H1 (cell line): ENCODE data around the gene GPS1. TPM values are rescaled to one million over a fixed set of nuclear protein-coding genes. Genes with fewer than 3 reads are reported as not detected.

ENCODE experiments used
- CTCF ChIA-PET: fragments of 300-600 bp; sonication (Branson Sonifier 250); formaldehyde crosslinking; loops from one replicate; lab custom pipeline; 2021; ENCODE audit not compliant: partially characterized antibody; lab: Charles Lee
- POLR2A ChIA-PET: fragments of 300-600 bp; sonication (Branson Sonifier 250); formaldehyde crosslinking; loops from one replicate; lab custom pipeline; 2021; ENCODE audit warnings: inconsistent platforms; ENCODE audit not compliant: partially characterized antibody; lab: Charles Lee
- DNase-seq, 2 experiments: peaks; one replicate each; pipeline versions ENCODE4 v3.0.0 to v3.0.0-alpha.2; 2010 to 2022; ENCODE audit warnings: low spot score in 2 of 2, low read depth in 1 of 2, mixed read lengths in 1 of 2
- FAIRE-seq: peaks from 2 replicates; lab custom pipeline; 2011; peaks lifted over from hg19 to GRCh38; lab: Jason Lieb, UNC
- H2AFZ ChIP-seq: 2 replicates; pipeline ENCODE4 v1.8.1; 2012; ENCODE audit warnings: low read length, inconsistent platforms
- H2AK5ac ChIP-seq: 2 replicates; pipeline ENCODE4 v1.6.1; 2013; ENCODE audit warnings: low read depth, low read length
- H2BK120ac ChIP-seq: replicated peaks from 2 replicates; pipeline ENCODE3; 2013; ENCODE audit warnings: low read depth, low read length, inconsistent platforms
- H2BK12ac ChIP-seq: 2 replicates; pipeline ENCODE4 v1.6.1; 2013; ENCODE audit warnings: low read depth, low read length
- H2BK15ac ChIP-seq: 2 replicates; pipeline ENCODE4 v1.6.1; 2013; ENCODE audit warnings: low read length
- H2BK20ac ChIP-seq: 2 replicates; pipeline ENCODE4 v1.6.1; 2013; ENCODE audit warnings: low read length
- H2BK5ac ChIP-seq: 2 replicates; pipeline ENCODE4 v1.6.1; 2013; ENCODE audit warnings: low read depth, low read length
- H3K14ac ChIP-seq: 2 replicates; pipeline ENCODE4 v1.6.1; 2013; ENCODE audit warnings: inconsistent platforms; ENCODE audit not compliant: insufficient read length
- H3K18ac ChIP-seq: 2 replicates; pipeline ENCODE4 v1.6.1; 2013; ENCODE audit warnings: low read length; ENCODE audit errors: extremely low read depth
- H3K23ac ChIP-seq: 2 replicates; pipeline ENCODE4 v1.6.1; 2013; ENCODE audit warnings: inconsistent platforms; ENCODE audit not compliant: insufficient read length
- H3K23me2 ChIP-seq: 2 replicates; pipeline ENCODE4 v1.6.1; 2013; ENCODE audit warnings: low read depth, low read length
- H3K27ac ChIP-seq: 2 replicates; pipeline ENCODE4 v1.6.1; 2011; ENCODE audit warnings: low read depth, low read length, inconsistent platforms
- H3K27me3 ChIP-seq, 4 experiments: replicated peaks in 1 of 4; 1 replicate in 1 of 4; 2 replicates in 3 of 4; pipeline versions ENCODE4 v1.6.1 to v1.8.1; 2011 to 2013; ENCODE audit warnings: low read length in 3 of 4, mild to moderate bottlenecking in 3 of 4, inconsistent platforms in 2 of 4, mixed read lengths in 2 of 4, moderate library complexity in 1 of 4; ENCODE audit not compliant: control insufficient read depth in 3 of 4, insufficient read depth in 3 of 4; ENCODE audit errors: extremely low read depth in 1 of 4
- H3K36me3 ChIP-seq, 4 experiments: 2 replicates each; pipeline versions ENCODE4 v1.6.1 to v1.8.1; 2011 to 2013; ENCODE audit warnings: mild to moderate bottlenecking in 4 of 4, low read length in 3 of 4, moderate library complexity in 2 of 4, control low read depth in 1 of 4, inconsistent platforms in 1 of 4; ENCODE audit not compliant: insufficient read depth in 4 of 4, control insufficient read depth in 2 of 4
- H3K4ac ChIP-seq: replicated peaks from 2 replicates; pipeline ENCODE3; 2013; ENCODE audit warnings: low read length, low read depth, mixed read lengths, inconsistent platforms; ENCODE audit not compliant: insufficient read length
- H3K4me1 ChIP-seq, 4 experiments: replicated peaks in 1 of 4; 1 replicate in 1 of 4; 2 replicates in 3 of 4; pipeline versions ENCODE4 v1.6.1 to v1.8.1; 2011 to 2013; ENCODE audit warnings: low read length in 3 of 4, inconsistent platforms in 2 of 4, mixed read lengths in 1 of 4; ENCODE audit not compliant: insufficient read depth in 4 of 4, control insufficient read depth in 3 of 4
- H3K4me2 ChIP-seq, 2 experiments: 2 replicates each; pipeline versions ENCODE4 v1.6.1 to v1.8.1; 2011 to 2013; ENCODE audit warnings: low read depth in 2 of 2, low read length in 2 of 2, control low read depth in 1 of 2, inconsistent platforms in 1 of 2, mild to moderate bottlenecking in 1 of 2; ENCODE audit not compliant: insufficient read depth in 1 of 2
- H3K4me3 ChIP-seq, 4 experiments: fragments of 200-600, 300-600 bp in 1 of 4; sonication (generic), shearing (Covaris generic), sonication (Bioruptor Twin) in 1 of 4; 2 replicates each; pipeline versions ENCODE4 v1.5.1 to v1.8.1; 2011 to 2016; ENCODE audit warnings: low read length in 4 of 4, low read depth in 3 of 4, control low read depth in 2 of 4, inconsistent platforms in 2 of 4, mild to moderate bottlenecking in 2 of 4, mixed read lengths in 1 of 4, moderate library complexity in 1 of 4; ENCODE audit not compliant: insufficient read depth in 2 of 4; ENCODE audit errors: extremely low read depth in 1 of 4
- H3K56ac ChIP-seq: replicated peaks from 2 replicates; pipeline ENCODE3; 2013; ENCODE audit warnings: low read depth, mild to moderate bottlenecking, mixed read lengths, low read length, inconsistent platforms; ENCODE audit not compliant: insufficient read length
- H3K79me1 ChIP-seq: 2 replicates; pipeline ENCODE4 v1.6.1; 2013; ENCODE audit warnings: low read depth, low read length, control low read depth
- H3K79me2 ChIP-seq, 2 experiments: 2 replicates each; pipeline versions ENCODE4 v1.6.1 to v1.8.1; 2012 to 2013; ENCODE audit warnings: low read length in 2 of 2, mild to moderate bottlenecking in 2 of 2, inconsistent platforms in 1 of 2; ENCODE audit not compliant: insufficient read depth in 2 of 2, control insufficient read depth in 1 of 2
- H3K9ac ChIP-seq, 4 experiments: replicated peaks in 1 of 4; 1 replicate in 1 of 4; 2 replicates in 3 of 4; pipeline versions ENCODE4 v1.6.1 to v1.8.1; 2011 to 2013; ENCODE audit warnings: low read depth in 3 of 4, low read length in 3 of 4, control low read depth in 2 of 4, mild to moderate bottlenecking in 2 of 4, moderate library complexity in 2 of 4, inconsistent platforms in 1 of 4; ENCODE audit errors: extremely low read depth in 1 of 4
- H3K9me3 ChIP-seq, 2 experiments: 2 replicates each; pipeline versions ENCODE4 v1.6.1 to v1.8.1; 2012 to 2013; ENCODE audit warnings: mild to moderate bottlenecking in 2 of 2, moderate library complexity in 2 of 2, control low read depth in 1 of 2, inconsistent platforms in 1 of 2, low read depth in 1 of 2, low read length in 1 of 2, mixed read lengths in 1 of 2; ENCODE audit not compliant: insufficient read depth in 2 of 2
- H4K20me1 ChIP-seq, 2 experiments: replicated peaks in 1 of 2; 2 replicates each; pipeline versions ENCODE3 to v1.8.1; 2011 to 2013; ENCODE audit warnings: inconsistent platforms in 2 of 2, low read length in 2 of 2, mild to moderate bottlenecking in 1 of 2; ENCODE audit not compliant: insufficient read depth in 2 of 2, control insufficient read depth in 1 of 2
- H4K5ac ChIP-seq: 2 replicates; pipeline ENCODE4 v1.6.1; 2013; ENCODE audit warnings: low read length, low read depth, mixed read lengths, inconsistent platforms; ENCODE audit not compliant: insufficient read length
- H4K8ac ChIP-seq: 2 replicates; pipeline ENCODE4 v1.8.0; 2013; ENCODE audit warnings: mild to moderate bottlenecking, moderate library complexity, low read length, inconsistent platforms; ENCODE audit not compliant: insufficient read depth; ENCODE audit errors: extremely low read depth
- H4K91ac ChIP-seq: replicated peaks from 2 replicates; pipeline ENCODE3; 2013; ENCODE audit warnings: low read length, mixed read lengths, inconsistent platforms; ENCODE audit not compliant: insufficient read length
- CHD2 ChIP-seq: IDR thresholded peaks from 2 replicates; pipeline ENCODE4 v1.6.1; 2012; ENCODE audit warnings: low read length, improper control_type of control experiment
- EZH2 ChIP-seq: fragments of 200-600 bp; sonication (generic); IDR thresholded peaks from 2 replicates; pipeline ENCODE4 v1.7.1; 2012; ENCODE audit warnings: low read depth, mild to moderate bottlenecking, moderate library complexity, low read length, inconsistent platforms; ENCODE audit not compliant: severe bottlenecking
- MAX ChIP-seq: IDR thresholded peaks from 2 replicates; pipeline ENCODE4 v1.6.1; 2012; ENCODE audit warnings: inconsistent platforms
- PHF8 ChIP-seq: fragments of 200-600 bp; sonication (generic); conservative IDR thresholded peaks from 2 replicates; pipeline ENCODE4 v1.7.1; 2012; ENCODE audit warnings: low read depth, mild to moderate bottlenecking, inconsistent platforms, low read length, moderate library complexity
- RAD21 ChIP-seq, 2 experiments: IDR thresholded peaks in 1 of 2; conservative IDR thresholded peaks in 1 of 2; 2 replicates each; pipeline ENCODE4 v1.6.1; 2011; ENCODE audit warnings: low read depth in 2 of 2, low read length in 2 of 2, improper control_type of control experiment in 1 of 2, inconsistent platforms in 1 of 2, mild to moderate bottlenecking in 1 of 2, moderate library complexity in 1 of 2
- RBBP5 ChIP-seq: IDR thresholded peaks from 2 replicates; pipeline ENCODE4 v1.7.1; 2012; ENCODE audit warnings: low read depth, mild to moderate bottlenecking, inconsistent platforms, low read length, moderate library complexity, borderline replicate concordance
- SRF ChIP-seq: IDR thresholded peaks from 2 replicates; pipeline ENCODE4 v1.6.1; 2011; ENCODE audit warnings: mild to moderate bottlenecking, low read depth, low read length, moderate library complexity
- TAF7 ChIP-seq: optimal IDR thresholded peaks from 2 replicates; pipeline ENCODE3; 2011; ENCODE audit warnings: low read depth, mild to moderate bottlenecking, inconsistent platforms, low read length, moderate library complexity, borderline replicate concordance
- ZNF274 ChIP-seq: IDR thresholded peaks from 2 replicates; pipeline ENCODE4 v1.7.0; 2012; ENCODE audit warnings: low read length, borderline replicate concordance; ENCODE audit errors: extremely low read depth
- WGBS, 2 experiments: shearing (Covaris generic) in 1 of 2; methylation state at CpG; one replicate each; pipeline versions ENCODE4 v1.1.6 to v1.1.7; 2013 to 2015; ENCODE audit warnings: low lambda C conversion rate in 2 of 2, mixed read lengths in 2 of 2, inconsistent platforms in 1 of 2, low coverage in 1 of 2, missing lambda C conversion rate in 1 of 2; ENCODE audit not compliant: insufficient replicate concordance in 2 of 2, insufficient coverage in 1 of 2, insufficient read length in 1 of 2; ENCODE audit errors: extremely low coverage in 1 of 2, missing lambda C conversion rate in 1 of 2; 5-methylcytosine and 5-hydroxymethylcytosine counted together
- polyA plus RNA-seq, 7 experiments: library from polyadenylated mRNA; depleted of rRNA in 3 of 7; stranded (reverse) in 5 of 7; unstranded in 2 of 7; fragments of >200 nt in 5 of 7; fragments of 200-250 nt in 2 of 7; gene quantifications; 1 replicate in 5 of 7; 2 replicates in 1 of 7; 4 replicates in 1 of 7; pipeline versions ENCODE4 v1.2.1 to v1.2.3, GENCODE V29; 2011 to 2013; ENCODE audit warnings: missing spikeins in 2 of 7, mixed read lengths in 2 of 7
- total RNA-seq: library from RNA; stranded (reverse); fragmentation: NEBNext Ultra II Directional; extraction: Animal tissue kit (Norgen Biotek cat#: 25700); gene quantifications from 2 replicates; pipeline ENCODE4 v1.2.1, GENCODE V29; 2021

Gene GPS1
- total and polyA plus RNA-seq, 2 of the 8 experiments (the other 6 are each of a cell fraction or from before 2014, with no cell fraction given) = 153 to 277 TPM

GRCh38 chr17:82029990-82030469 is 21.7 kb upstream of the GPS1 start:
- H3K4ac ChIP-seq = peak overlapping the region; percentile 14
- ChIA-PET POLR2A (interaction anchor here (0.7 to 4.9 kb wide), 23 partner anchors 7 to 164 kb away, joined by 3 to 38 read pairs (median 5); partner anchors contain the start of genes CENPX, FASN, GPS1 and LRRC45), CTCF (interaction anchor here (0.5 to 3.1 kb wide), 56 partner anchors 9 to 644 kb away, joined by 3 to 40 read pairs (median 5); partner anchors contain the start of genes DCXR and DUS1L)
- H4K20me1 ChIP-seq = peaks cover 0 to 17% of the 10 kb centered on the region in 2 experiments
- no peak overlapping the region; the same call in 1 of the 2 replicates for H2BK5ac ChIP-seq
- no peak for DNase-seq
- H3K27ac ChIP-seq = no peak overlapping the region
- H2AFZ ChIP-seq = no peak overlapping the region
- no peak overlapping the region for H2BK120ac ChIP-seq
- H3K36me3 ChIP-seq = no peaks in the 10 kb centered on the region; a peak in 2 of 8 replicates
- H3K4me1 ChIP-seq = peaks cover 0 to 13% (median 2%) of the 10 kb centered on the region in 4 experiments; a peak in 5 of 7 replicates
- H2BK15ac ChIP-seq = no peak overlapping the region
- H4K5ac ChIP-seq = no peak overlapping the region
- H3K23me2 ChIP-seq = peaks cover 7% of the 10 kb centered on the region; the same call in 1 of the 2 replicates
- no peak overlapping the region for H4K91ac ChIP-seq
- H3K79me1 ChIP-seq = 0 out of 2 replicates have a peak, but pooled peaks cover 3% of the 10 kb centered on the region
- H3K9me3 ChIP-seq = no peaks in the 10 kb centered on the region
- FAIRE-seq = no peak
- H2BK12ac ChIP-seq = no peak overlapping the region
- H3K18ac ChIP-seq = no peak overlapping the region
- H3K79me2 ChIP-seq = peaks cover 0 to 2% of the 10 kb centered on the region in 2 experiments; a peak in 1 of 4 replicates
- 70% methylated on average over 24 of the region's 31 CpGs; no CpG with 5 or more reads in 1 of the 2 experiments for WGBS, 2 experiments
- H3K14ac ChIP-seq = no peak overlapping the region
- no peak overlapping the region for H2BK20ac ChIP-seq
- no peak overlapping the region for H3K9ac ChIP-seq
- H3K4me3 ChIP-seq = 0 out of 8 replicates have a peak overlapping the region, but pooled peaks of 1 of the 4 experiments have one; percentile 54
- H3K23ac ChIP-seq = no peak overlapping the region
- no peak overlapping the region for H2AK5ac ChIP-seq
- peak overlapping the region in 1 of 2 experiments; percentile 86; a peak in 1 of 4 replicates for H3K4me2 ChIP-seq
- H3K27me3 ChIP-seq = no peaks in the 10 kb centered on the region
- H3K56ac ChIP-seq = peak overlapping the region; percentile 25
- H4K8ac ChIP-seq = peak overlapping the region; percentile 76; the same call in 1 of the 2 replicates
- no peak for TF ChIP-seq MAX
- TF ChIP-seq RAD21 (IDR thresholded peaks at IDR 0.05 in 1 of 2, conservative IDR thresholded peaks at IDR 0.05 in 1 of 2; ENCODE audit: low read depth in 2 of 2, low read length in 2 of 2) = no peak
- no peak for TF ChIP-seq ZNF274
- TF ChIP-seq CHD2 = no peak
- no peak for TF ChIP-seq TAF7
- TF ChIP-seq PHF8 = no peak
- TF ChIP-seq RBBP5 = no peak
- no peak for TF ChIP-seq EZH2
- TF ChIP-seq SRF = no peak
